AG09319 (cell line): Measurements from ENCODE around the gene CYP2W1.
"Not testable (repeated sequence)": the region's sequence is repeated elsewhere in the genome, so short reads cannot be mapped to it uniquely, and the experiment has no call there.

Experiments used
- DNase-seq: peaks from one replicate; pipeline ENCODE4 v3.0.0-alpha.2; 2010; ENCODE audit warnings: low read depth; ENCODE audit errors: extremely low read depth
- TF ChIP-seq, protein P1 (sequence below): IDR thresholded peaks from 2 replicates; pipeline ENCODE4 v1.5.1; 2011; ENCODE audit warnings: low read depth, mild to moderate bottlenecking, inconsistent platforms, low read length, moderate library complexity

CYP2W1 gene

GRCh38 chr7:999941-1000935 lies 17.3 kb downstream of the CYP2W1 start:
- TF ChIP-seq, protein P1, sequence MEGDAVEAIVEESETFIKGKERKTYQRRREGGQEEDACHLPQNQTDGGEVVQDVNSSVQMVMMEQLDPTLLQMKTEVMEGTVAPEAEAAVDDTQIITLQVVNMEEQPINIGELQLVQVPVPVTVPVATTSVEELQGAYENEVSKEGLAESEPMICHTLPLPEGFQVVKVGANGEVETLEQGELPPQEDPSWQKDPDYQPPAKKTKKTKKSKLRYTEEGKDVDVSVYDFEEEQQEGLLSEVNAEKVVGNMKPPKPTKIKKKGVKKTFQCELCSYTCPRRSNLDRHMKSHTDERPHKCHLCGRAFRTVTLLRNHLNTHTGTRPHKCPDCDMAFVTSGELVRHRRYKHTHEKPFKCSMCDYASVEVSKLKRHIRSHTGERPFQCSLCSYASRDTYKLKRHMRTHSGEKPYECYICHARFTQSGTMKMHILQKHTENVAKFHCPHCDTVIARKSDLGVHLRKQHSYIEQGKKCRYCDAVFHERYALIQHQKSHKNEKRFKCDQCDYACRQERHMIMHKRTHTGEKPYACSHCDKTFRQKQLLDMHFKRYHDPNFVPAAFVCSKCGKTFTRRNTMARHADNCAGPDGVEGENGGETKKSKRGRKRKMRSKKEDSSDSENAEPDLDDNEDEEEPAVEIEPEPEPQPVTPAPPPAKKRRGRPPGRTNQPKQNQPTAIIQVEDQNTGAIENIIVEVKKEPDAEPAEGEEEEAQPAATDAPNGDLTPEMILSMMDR: no peak
- DNase-seq: no peak

- not testable (repeated sequence) for DNase-seq
Measured at GRCh38 chr7:1001069-1001770, 18.2 kb downstream of the CYP2W1 start.

DNA sequence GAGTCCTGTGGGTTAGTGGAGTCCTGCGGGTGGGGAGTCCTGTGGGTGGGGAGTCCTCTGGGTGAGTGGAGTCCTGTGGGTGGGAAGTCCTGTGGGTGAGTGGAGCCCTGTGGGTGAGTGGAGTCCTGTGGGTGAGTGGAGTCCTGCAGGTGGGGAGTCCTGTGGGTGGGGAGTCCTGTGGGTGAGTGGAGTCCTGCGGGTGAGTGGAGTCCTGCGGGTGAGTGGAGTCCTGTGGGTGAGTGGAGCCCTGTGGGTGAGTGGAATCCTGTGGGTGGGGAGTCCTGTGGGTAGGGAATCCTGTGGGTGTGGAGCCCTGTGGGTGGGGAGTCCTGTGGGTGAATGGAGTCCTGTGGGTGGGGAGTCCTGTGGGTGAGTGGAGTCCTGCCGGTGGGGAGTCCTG lies 19.0 kb downstream of the CYP2W1 start:
- not testable (repeated sequence) for DNase-seq

- not testable (repeated sequence) for DNase-seq
Measured at GRCh38 chr7:1002445-1002844, 19.5 kb downstream of the CYP2W1 start.

GRCh38 chr7:1004018-1004852 lies 21.3 kb downstream of the CYP2W1 start:
- TF ChIP-seq, protein P1: no peak
- no peak for DNase-seq

GRCh38 chr7:1005303-1005702 lies 22.3 kb downstream of the CYP2W1 start:
- DNase-seq: no peak
- TF ChIP-seq, protein P1: no peak

DNA sequence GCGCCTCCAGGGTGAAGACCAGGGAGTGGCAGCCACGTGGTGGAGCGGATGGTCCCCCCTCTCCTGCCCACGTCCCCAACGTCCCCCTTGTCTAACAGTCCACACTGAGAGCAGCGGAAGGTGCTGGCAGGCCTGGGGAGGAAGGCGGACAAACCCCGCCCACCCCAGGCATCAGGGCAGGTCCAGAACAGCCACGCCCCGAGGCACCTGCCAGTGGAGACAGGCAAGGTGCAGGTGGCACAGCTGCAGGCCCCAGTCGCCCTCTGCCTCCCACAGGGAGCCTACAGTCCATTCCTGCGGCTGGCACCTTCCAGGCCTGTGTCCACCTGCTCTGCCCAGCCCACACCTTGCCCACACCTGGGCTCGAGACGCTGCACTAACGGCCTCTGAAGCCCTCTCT lies 24.9 kb downstream of the CYP2W1 start:
- no peak for DNase-seq
- TF ChIP-seq, protein P1: no peak

GRCh38 chr7:1008733-1009363 lies 25.9 kb downstream of the CYP2W1 start:
- DNase-seq: no peak
- TF ChIP-seq, protein P1: no peak
